NCI-H2107 treated with DMSO at 0.1 percent for 48 hours (cell line): Measurements from ENCODE around the gene GABRQ.
"Not testable (repeated sequence)": the region's sequence is repeated elsewhere in the genome, so short reads cannot be mapped to it uniquely, and the experiment has no call there.

ENCODE experiments used
- DNase-seq: peaks from one replicate; lab custom pipeline; 2025; ENCODE audit not compliant: unreplicated experiment; lab: John Stamatoyannopoulos, UW

The GABRQ gene

GRCh38 chrX:152656890-152657289 is 19.2 kb downstream of the GABRQ start:
- no peak for DNase-seq

- no peak for DNase-seq
Measured at GRCh38 chrX:152658302-152658701, 20.6 kb downstream of the GABRQ start.

DNA sequence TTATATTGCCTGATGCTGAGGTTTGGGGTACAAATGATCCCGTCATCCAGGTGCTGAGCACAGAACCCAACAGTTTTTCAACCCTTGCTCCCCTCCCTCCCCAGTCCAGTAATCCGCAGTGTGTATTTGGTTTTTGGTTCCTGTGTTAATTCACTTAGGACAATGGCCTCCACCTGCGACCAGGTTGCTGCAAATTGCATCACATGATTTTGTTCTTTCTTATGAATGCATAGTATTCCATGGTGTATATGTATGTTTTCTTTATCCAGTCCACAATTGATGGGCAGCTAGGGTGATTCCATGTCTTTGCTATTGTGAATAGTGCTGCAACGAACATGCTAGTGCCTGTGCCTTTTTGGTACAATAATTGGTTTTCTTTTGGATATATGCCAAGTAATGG is 25.4 kb downstream of the GABRQ start:
- DNase-seq = no peak

- DNase-seq = no peak
Measured at GRCh38 chrX:152674135-152674534, 36.4 kb downstream of the GABRQ start.

GRCh38 chrX:152674652-152675051 is 37.0 kb downstream of the GABRQ start:
- not testable (repeated sequence) for DNase-seq

DNA sequence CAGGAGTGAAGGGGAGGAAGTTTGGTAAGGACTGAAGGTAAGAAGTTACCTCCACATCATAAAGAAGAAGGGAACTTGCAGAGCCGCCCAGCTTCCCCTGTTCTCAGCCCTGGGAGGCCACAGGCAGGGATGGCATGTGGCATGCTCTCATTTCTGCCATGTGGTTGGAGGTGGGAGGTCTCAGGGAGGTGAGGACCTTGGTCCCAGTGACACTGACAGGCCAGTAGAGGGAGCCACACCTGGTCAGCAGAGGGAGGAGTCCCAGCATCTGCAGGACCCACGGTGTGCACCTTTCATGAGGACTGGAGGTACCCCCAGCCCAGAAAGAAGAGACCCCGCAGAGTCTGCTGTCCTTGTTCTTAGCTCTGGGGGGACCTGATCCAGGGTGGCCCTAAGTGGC is 43.3 kb downstream of the GABRQ start:
- DNase-seq = not testable (repeated sequence)

GRCh38 chrX:152697952-152698931 is 60.5 kb downstream of the GABRQ start, which contains the start of gene MAGEA3:
Gene MAGEA3 (plus strand): TSS chrX:152698794. CDS start chrX:152700833, 2,039 bp downstream.
- not testable (repeated sequence) for DNase-seq

GRCh38 chrX:152700390-152700789 is 62.7 kb downstream of the GABRQ start:
- not testable (repeated sequence) for DNase-seq

DNA sequence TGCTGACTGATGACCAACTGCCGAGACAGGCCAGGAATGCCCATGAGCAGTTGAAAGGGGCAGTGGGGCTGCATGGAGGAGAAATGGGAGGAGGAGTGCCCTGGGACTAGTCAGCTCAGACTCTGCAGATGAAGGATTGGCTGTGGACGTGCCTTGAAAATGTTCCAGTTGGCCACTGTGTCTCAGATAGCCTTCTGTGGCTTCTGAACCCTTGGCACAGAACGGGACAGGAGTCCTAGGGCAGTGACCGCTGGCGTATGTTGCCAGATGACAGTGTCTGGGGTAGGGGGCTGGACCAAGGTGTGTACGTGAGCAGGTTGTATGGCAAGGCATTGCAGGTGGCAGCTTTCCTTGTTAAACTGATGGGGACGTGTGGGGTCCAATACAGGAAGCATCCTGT is 68.8 kb downstream of the GABRQ start:
- DNase-seq = not testable (repeated sequence)
